ENCODE data around the gene ZKSCAN4.

GRCh38 chr6:28205879-28206278 is 46.2 kb downstream of the ZKSCAN4 start:
- TF ChIP-seq CTCF (IDR thresholded peaks at IDR 0.05) (no peak), POLR2A (IDR thresholded peaks at IDR 0.05) (no peak)

All from ovary (tissue), 3 donors.